Middle frontal gyrus (tissue), 1 donor: ENCODE data around the gene PURA.
"Not testable (repeated sequence)": the region's sequence is repeated elsewhere in the genome, so short reads cannot be mapped to it uniquely, and the experiment has no call there.

ENCODE experiments used
- DNase-seq: peaks from one replicate; pipeline ENCODE4 v3.0.0-alpha.2; 2015; ENCODE audit warnings: low spot score; ENCODE audit errors: extremely low spot score

The PURA gene

GRCh38 chr5:140135127-140135526 is 21.2 kb downstream of the PURA start:
- no peak for DNase-seq

GRCh38 chr5:140136624-140137023 is 22.7 kb downstream of the PURA start:
- DNase-seq: no peak

GRCh38 chr5:140140435-140140834 is 26.5 kb downstream of the PURA start:
- DNase-seq: no peak

- DNase-seq: no peak
Measured at GRCh38 chr5:140141241-140141640, 27.3 kb downstream of the PURA start.

GRCh38 chr5:140142246-140142645 is 28.3 kb downstream of the PURA start:
- no peak for DNase-seq

- DNase-seq: no peak
Measured at GRCh38 chr5:140142856-140143255, 28.9 kb downstream of the PURA start.

- DNase-seq: no peak
Measured at GRCh38 chr5:140143521-140144258, 29.8 kb downstream of the PURA start.

GRCh38 chr5:140145256-140145655 is 31.3 kb downstream of the PURA start:
- DNase-seq: no peak

GRCh38 chr5:140145818-140146522 is 32.1 kb downstream of the PURA start:
- DNase-seq: peak; percentile 39

GRCh38 chr5:140146523-140146842 is 32.6 kb downstream of the PURA start:
- DNase-seq: no peak

GRCh38 chr5:140147460-140147859 is 33.6 kb downstream of the PURA start:
- DNase-seq: no peak

- DNase-seq: no peak
Measured at GRCh38 chr5:140148508-140148907, 34.6 kb downstream of the PURA start.

GRCh38 chr5:140150201-140150600 is 36.3 kb downstream of the PURA start:
- no peak for DNase-seq

- DNase-seq: no peak
Measured at GRCh38 chr5:140151144-140152021, 37.5 kb downstream of the PURA start.

- DNase-seq: no peak
Measured at GRCh38 chr5:140152022-140152999, 38.4 kb downstream of the PURA start.

- DNase-seq: no peak
Measured at GRCh38 chr5:140153255-140153654, 39.3 kb downstream of the PURA start.

- no peak for DNase-seq
Measured at GRCh38 chr5:140153905-140154304, 40.0 kb downstream of the PURA start.

GRCh38 chr5:140154710-140155381 is 40.9 kb downstream of the PURA start:
- not testable (repeated sequence) for DNase-seq

GRCh38 chr5:140157032-140157781 is 43.3 kb downstream of the PURA start:
- DNase-seq: peak; percentile 79
